HepG2 (cell line): Measurements from ENCODE around the gene NME7. TPM values are rescaled to one million over a fixed set of nuclear protein-coding genes. Genes with fewer than 3 reads are reported as not detected.
A peak's percentile ranks its signal among the peaks of the same experiment; 100 is the strongest.

Experiments used
- ATAC-seq: fragments of 200-7000 bp; cut with Tn5 transposase; 3 replicates; pipeline ENCODE4 v1.9.1; 2020; ENCODE audit warnings: mild to moderate bottlenecking, moderate library complexity
- BruUV-seq: library from RNA; stranded (reverse); fragments of 400-500 nt; replicated peaks from 2 replicates; lab custom pipeline; 2021; lab: Mats Ljungman, UMichigan
- CTCF ChIA-PET: fragments of 300-600 bp; formaldehyde crosslinking; extraction: SDS; loops from one replicate; lab custom pipeline; 2021; ENCODE audit warnings: low total read pairs, inconsistent platforms, low intra/inter-chr PET ratio; lab: Yijun Ruan, JAX
- POLR2A ChIA-PET: fragments of 350-600 bp; sonication (Branson Sonifier 250); formaldehyde crosslinking; loops from one replicate; lab custom pipeline; 2020; ENCODE audit warnings: antibody characterized with exemption, inconsistent platforms; lab: Yijun Ruan, JAX
- DNase-seq: peaks from one replicate; pipeline ENCODE4 v3.0.0-alpha.2; 2015; ENCODE audit warnings: low spot score
- FAIRE-seq: peaks from 3 replicates; lab custom pipeline; 2011; peaks lifted over from hg19 to GRCh38; lab: Jason Lieb, UNC
- H2AFZ ChIP-seq: one replicate; pipeline ENCODE4 v1.6.1; 2011; ENCODE audit warnings: low read length, inconsistent platforms
- H3K27ac ChIP-seq: fragments of 300-600 bp; 3 replicates; pipeline ENCODE4 v1.8.0; 2011; ENCODE audit warnings: mixed run types, mild to moderate bottlenecking, mixed read lengths, low read length, inconsistent platforms; ENCODE audit not compliant: insufficient read depth; ENCODE audit errors: extremely low read length
- H3K27me3 ChIP-seq, 2 experiments: fragments of 200-600 bp in 1 of 2; 2 replicates in 1 of 2; 3 replicates in 1 of 2; pipeline versions ENCODE4 v1.6.0 to v1.8.0; 2011; ENCODE audit warnings: low read length in 2 of 2, mild to moderate bottlenecking in 2 of 2, moderate library complexity in 2 of 2, inconsistent platforms in 1 of 2; ENCODE audit not compliant: insufficient read depth in 2 of 2, control insufficient read depth in 1 of 2
- H3K36me3 ChIP-seq, 2 experiments: fragments of 200-600 bp in 1 of 2; replicated peaks in 1 of 2; 2 replicates in 1 of 2; 3 replicates in 1 of 2; pipeline versions ENCODE4 v1.5.1 to v1.8.0; 2011; ENCODE audit warnings: low read length in 2 of 2, inconsistent platforms in 1 of 2; ENCODE audit not compliant: insufficient read depth in 2 of 2, control insufficient read depth in 1 of 2
- H3K4me1 ChIP-seq: 2 replicates; pipeline ENCODE4 v1.5.1; 2012; ENCODE audit warnings: low read length, inconsistent platforms; ENCODE audit not compliant: insufficient read depth
- H3K4me2 ChIP-seq: 2 replicates; pipeline ENCODE4 v1.6.0; 2011; ENCODE audit warnings: low read depth, low read length, inconsistent platforms
- H3K4me3 ChIP-seq, 3 experiments: fragments of 200-600 bp in 1 of 3; sonication (generic), shearing (Covaris generic) in 1 of 3; replicated peaks in 1 of 3; 2 replicates each; pipeline ENCODE4 v1.5.1; 2011 to 2016; ENCODE audit warnings: low read length in 3 of 3, inconsistent platforms in 2 of 3, low read depth in 2 of 3, mild to moderate bottlenecking in 2 of 3, control low read depth in 1 of 3, mixed read lengths in 1 of 3; ENCODE audit not compliant: insufficient read depth in 1 of 3
- H3K79me2 ChIP-seq: one replicate; pipeline ENCODE4 v1.6.1; 2011; ENCODE audit warnings: low read length, inconsistent platforms; ENCODE audit not compliant: insufficient read depth
- H3K9ac ChIP-seq: 2 replicates; pipeline ENCODE4 v1.6.0; 2011; ENCODE audit warnings: mild to moderate bottlenecking, low read depth, low read length, inconsistent platforms; ENCODE audit not compliant: insufficient read depth
- H3K9me3 ChIP-seq: 2 replicates; pipeline ENCODE4 v1.5.1; 2012; ENCODE audit warnings: mild to moderate bottlenecking, low read length
- H4K20me1 ChIP-seq: 2 replicates; pipeline ENCODE4 v1.6.0; 2011; ENCODE audit warnings: inconsistent platforms, mild to moderate bottlenecking, low read length, moderate library complexity; ENCODE audit not compliant: insufficient read depth
- GLI4 ChIP-seq: sonication (generic); formaldehyde crosslinking; IDR thresholded peaks from 2 replicates; pipeline ENCODE4 v1.5.1; 2020; ENCODE audit warnings: missing genetic modification reagents, mild to moderate bottlenecking, moderate library complexity, borderline replicate concordance
- KDM3A ChIP-seq: IDR thresholded peaks from 2 replicates; pipeline ENCODE4 v1.6.1; 2018; ENCODE audit warnings: low read depth, missing compliant biosample characterization
- MAFK ChIP-seq, 2 experiments: IDR thresholded peaks in 1 of 2; conservative IDR thresholded peaks in 1 of 2; 2 replicates each; pipeline ENCODE4 v1.6.1; 2011; ENCODE audit warnings: improper control_type of control experiment in 2 of 2, low read length in 2 of 2
- MLXIP ChIP-seq: sonication (generic); formaldehyde crosslinking; IDR thresholded peaks from 2 replicates; pipeline ENCODE4 v1.9.0; 2021; ENCODE audit warnings: missing genetic modification reagents, borderline replicate concordance
- TMF1 ChIP-seq: sonication (generic); formaldehyde crosslinking; IDR thresholded peaks from 2 replicates; pipeline ENCODE4 v1.8.1; 2022; ENCODE audit warnings: low read depth, missing genetic modification reagents
- ZBTB26 ChIP-seq: IDR thresholded peaks from 2 replicates; pipeline ENCODE4 v1.6.1; 2016; ENCODE audit warnings: missing compliant biosample characterization, missing genetic modification reagents, borderline replicate concordance
- ZIK1 ChIP-seq: sonication (generic); formaldehyde crosslinking; IDR thresholded peaks from 2 replicates; pipeline ENCODE4 v1.5.0; 2020; ENCODE audit warnings: mild to moderate bottlenecking, low read depth, missing genetic modification reagents, borderline replicate concordance
- ZNF281 ChIP-seq: sonication (generic); formaldehyde crosslinking; IDR thresholded peaks from 2 replicates; pipeline ENCODE4 v1.4.0; 2020; ENCODE audit warnings: missing genetic modification reagents, borderline replicate concordance
- ZNF282 ChIP-seq: fragments of 450-650 bp; IDR thresholded peaks from 2 replicates; pipeline ENCODE4 v1.6.1; 2018; ENCODE audit not compliant: partially characterized antibody
- ZNF550 ChIP-seq: sonication (generic); formaldehyde crosslinking; IDR thresholded peaks from 2 replicates; pipeline ENCODE4 v1.4.0; 2020; ENCODE audit warnings: mild to moderate bottlenecking, missing genetic modification reagents, borderline replicate concordance
- WGBS: methylation state at CpG from one replicate; pipeline ENCODE4 v1.1.6; 2017; ENCODE audit warnings: low lambda C conversion rate; 5-methylcytosine and 5-hydroxymethylcytosine counted together
- in situ Hi-C: cut with HindIII; loops from 2 replicates; pipeline ENCODE4 v1.10.0; 2017; ENCODE audit warnings: low pct_unique_long_range_greater_than_20kb; ENCODE audit not compliant: extremely low pct_ligation_motif_present
- intact Hi-C: fragments of 100-400 bp; cut with micrococcal nuclease; formaldehyde crosslinking; loops from one replicate; pipeline ENCODE4 v1.10.0; 2022; ENCODE audit not compliant: unreplicated experiment
- polyA plus RNA-seq, 8 experiments: library from polyadenylated mRNA; depleted of rRNA in 3 of 8; stranded (reverse) in 7 of 8; unstranded in 1 of 8; fragments of >200 nt; fragmentation: Illumina TruSeq in 4 of 8; extraction: Trizol in 4 of 8; gene quantifications; 2 replicates each; pipeline versions ENCODE4 v1.2.1 to v1.2.3, GENCODE V29; 2011 to 2016; ENCODE audit warnings: low read depth in 4 of 8, missing spikeins in 1 of 8, mixed read lengths in 1 of 8; ENCODE audit not compliant: insufficient read depth in 1 of 8
- total RNA-seq, 5 experiments: library from RNA; depleted of rRNA; stranded (reverse); fragments of >200 nt; fragmentation: Illumina TruSeq; extraction: Trizol; gene quantifications; 2 replicates each; pipeline ENCODE4 v1.2.3, GENCODE V29; 2016; ENCODE audit warnings: low read depth in 1 of 5
- TF ChIP-seq, protein P1 (sequence below): IDR thresholded peaks from 2 replicates; pipeline ENCODE4 v1.6.1; 2016; ENCODE audit warnings: mild to moderate bottlenecking, missing biosample characterization, missing genetic modification reagents
- TF ChIP-seq, protein P2 (sequence below): sonication (generic); formaldehyde crosslinking; IDR thresholded peaks from 2 replicates; pipeline ENCODE4 v1.4.0; 2020; ENCODE audit warnings: missing genetic modification reagents

Gene NME7
- total and polyA plus RNA-seq, 2 of the 13 experiments (the other 11 are each of a cell fraction or from before 2014, with no cell fraction given) = 9.4 to 22.5 TPM

GRCh38 chr1:169245706-169246105 lies 121.9 kb downstream of the NME7 start (continued):
- TF ChIP-seq ZNF550 (CRISPR knock-in tag) (no peak), ZBTB26 (CRISPR knock-in tag) (no peak)
- TF ChIP-seq, protein P1, sequence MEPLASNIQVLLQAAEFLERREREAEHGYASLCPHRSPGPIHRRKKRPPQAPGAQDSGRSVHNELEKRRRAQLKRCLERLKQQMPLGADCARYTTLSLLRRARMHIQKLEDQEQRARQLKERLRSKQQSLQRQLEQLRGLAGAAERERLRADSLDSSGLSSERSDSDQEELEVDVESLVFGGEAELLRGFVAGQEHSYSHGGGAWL (CRISPR knock-in tag) = no peak

DNA sequence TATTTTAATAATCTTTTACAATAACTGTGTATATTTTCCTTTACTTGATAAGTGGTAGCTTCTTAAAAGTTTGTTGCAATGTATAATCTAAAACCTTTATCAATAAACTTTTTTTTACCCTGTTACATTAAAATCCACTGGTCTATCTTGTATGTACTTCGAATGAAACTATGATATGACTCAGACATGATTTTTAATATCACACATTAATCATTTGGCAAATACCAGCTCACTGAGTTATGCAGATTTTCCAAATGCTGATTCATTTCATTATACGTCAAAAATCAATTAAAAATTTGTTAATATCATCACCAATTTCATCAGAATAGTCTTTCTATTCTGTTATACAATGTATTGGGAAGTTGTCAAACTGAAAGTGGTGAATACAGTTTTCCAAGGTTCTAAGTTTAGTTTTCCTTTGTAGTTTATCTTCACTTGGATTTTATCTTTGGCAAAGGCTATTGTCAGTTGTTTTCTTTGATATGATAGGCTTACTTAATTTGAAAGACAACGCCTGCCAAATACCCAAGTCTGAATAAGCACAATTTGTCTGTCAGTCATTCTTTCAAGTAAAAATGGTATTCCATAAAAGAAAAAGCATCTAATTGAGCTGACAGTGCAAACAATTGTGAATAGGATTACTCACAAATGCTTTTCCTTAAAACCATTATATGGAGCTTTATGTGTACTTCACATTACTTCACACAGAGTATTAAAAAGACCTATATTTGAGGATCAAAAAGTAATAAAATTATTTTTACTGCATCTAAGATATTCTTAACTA lies 127.0 kb downstream of the NME7 start:
- DNase-seq = no peak
- peak in 1 of 2 experiments; percentile 53; a peak in 2 of 4 replicates for TF ChIP-seq MAFK (conservative IDR thresholded peaks at IDR 0.05 in 1 of 2, IDR thresholded peaks at IDR 0.05 in 1 of 2; ENCODE audit: low read length in 2 of 2)
- no peak for TF ChIP-seq TMF1 (CRISPR knock-in tag)
- no peak for TF ChIP-seq MLXIP (CRISPR knock-in tag)
- TF ChIP-seq ZNF282 = no peak
- TF ChIP-seq, protein P2, sequence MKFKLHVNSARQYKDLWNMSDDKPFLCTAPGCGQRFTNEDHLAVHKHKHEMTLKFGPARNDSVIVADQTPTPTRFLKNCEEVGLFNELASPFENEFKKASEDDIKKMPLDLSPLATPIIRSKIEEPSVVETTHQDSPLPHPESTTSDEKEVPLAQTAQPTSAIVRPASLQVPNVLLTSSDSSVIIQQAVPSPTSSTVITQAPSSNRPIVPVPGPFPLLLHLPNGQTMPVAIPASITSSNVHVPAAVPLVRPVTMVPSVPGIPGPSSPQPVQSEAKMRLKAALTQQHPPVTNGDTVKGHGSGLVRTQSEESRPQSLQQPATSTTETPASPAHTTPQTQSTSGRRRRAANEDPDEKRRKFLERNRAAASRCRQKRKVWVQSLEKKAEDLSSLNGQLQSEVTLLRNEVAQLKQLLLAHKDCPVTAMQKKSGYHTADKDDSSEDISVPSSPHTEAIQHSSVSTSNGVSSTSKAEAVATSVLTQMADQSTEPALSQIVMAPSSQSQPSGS = no peak
- no peak for TF ChIP-seq GLI4 (CRISPR knock-in tag)
- no peak for TF ChIP-seq ZNF281
- no peak for TF ChIP-seq ZIK1
- no peak for TF ChIP-seq KDM3A (CRISPR knock-in tag)

More for the DNA sequence above, 127.0 kb downstream of the NME7 start:
- in situ Hi-C loops = no loop called here
- POLR2A ChIA-PET = no interaction called here
- no peaks in the 10 kb centered on the region for H3K36me3 ChIP-seq
- no peak for ATAC-seq
- H3K9me3 ChIP-seq = no peaks in the 10 kb centered on the region
- H3K27me3 ChIP-seq = no peaks in the 10 kb centered on the region
- H2AFZ ChIP-seq = no peak overlapping the region
- H3K4me3 ChIP-seq = no peak overlapping the region
- no peak overlapping the region for H3K9ac ChIP-seq
- no peak overlapping the region for H3K4me2 ChIP-seq
- H4K20me1 ChIP-seq = no peaks in the 10 kb centered on the region
- H3K27ac ChIP-seq = no peak overlapping the region
- 92% methylated on average over 3 of the region's 3 CpGs for WGBS
- CTCF ChIA-PET = no interaction called here
- FAIRE-seq = no peak
- intact Hi-C loops = no loop called here
- no peaks in the 10 kb centered on the region for H3K4me1 ChIP-seq
- H3K79me2 ChIP-seq = no peaks in the 10 kb centered on the region
- no TSS peak for BruUV-seq
